Measurements from ENCODE around the gene ZNF598. TPM values are rescaled to one million over a fixed set of nuclear protein-coding genes. Genes with fewer than 3 reads are reported as not detected.
A peak's percentile ranks its signal among the peaks of the same experiment; 100 is the strongest.

The ZNF598 gene
- total and polyA plus RNA-seq, 2 of the 13 experiments (the other 11 are each of a cell fraction or from before 2014, with no cell fraction given) = 13.5 to 14.2 TPM

GRCh38 chr16:1971796-1972489 is 37.7 kb downstream of the ZNF598 start, which contains the start of gene TBL3 (continued):
- peak; percentile 82; the same call in 1 of the 2 replicates for TF ChIP-seq STAT5B (CRISPR knock-in tag; IDR thresholded peaks at IDR 0.05)
- peak; percentile 91 for TF ChIP-seq CBX1 (IDR thresholded peaks at IDR 0.05; ENCODE audit: low read depth)
- peak; percentile 62 for TF ChIP-seq ZBTB7B (CRISPR knock-in tag; IDR thresholded peaks at IDR 0.05)
- no peak for TF ChIP-seq HOXA7 (CRISPR knock-in tag; IDR thresholded peaks at IDR 0.05)
- TF ChIP-seq, protein P1, sequence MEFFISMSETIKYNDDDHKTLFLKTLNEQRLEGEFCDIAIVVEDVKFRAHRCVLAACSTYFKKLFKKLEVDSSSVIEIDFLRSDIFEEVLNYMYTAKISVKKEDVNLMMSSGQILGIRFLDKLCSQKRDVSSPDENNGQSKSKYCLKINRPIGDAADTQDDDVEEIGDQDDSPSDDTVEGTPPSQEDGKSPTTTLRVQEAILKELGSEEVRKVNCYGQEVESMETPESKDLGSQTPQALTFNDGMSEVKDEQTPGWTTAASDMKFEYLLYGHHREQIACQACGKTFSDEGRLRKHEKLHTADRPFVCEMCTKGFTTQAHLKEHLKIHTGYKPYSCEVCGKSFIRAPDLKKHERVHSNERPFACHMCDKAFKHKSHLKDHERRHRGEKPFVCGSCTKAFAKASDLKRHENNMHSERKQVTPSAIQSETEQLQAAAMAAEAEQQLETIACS (CRISPR knock-in tag; IDR thresholded peaks at IDR 0.05) = peak; percentile 88
- TF ChIP-seq, protein P2, sequence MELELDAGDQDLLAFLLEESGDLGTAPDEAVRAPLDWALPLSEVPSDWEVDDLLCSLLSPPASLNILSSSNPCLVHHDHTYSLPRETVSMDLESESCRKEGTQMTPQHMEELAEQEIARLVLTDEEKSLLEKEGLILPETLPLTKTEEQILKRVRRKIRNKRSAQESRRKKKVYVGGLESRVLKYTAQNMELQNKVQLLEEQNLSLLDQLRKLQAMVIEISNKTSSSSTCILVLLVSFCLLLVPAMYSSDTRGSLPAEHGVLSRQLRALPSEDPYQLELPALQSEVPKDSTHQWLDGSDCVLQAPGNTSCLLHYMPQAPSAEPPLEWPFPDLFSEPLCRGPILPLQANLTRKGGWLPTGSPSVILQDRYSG (CRISPR knock-in tag; IDR thresholded peaks at IDR 0.05) = no peak
- peak; percentile 98 for TF ChIP-seq FOXK1 (CRISPR knock-in tag; IDR thresholded peaks at IDR 0.05; ENCODE audit: borderline replicate concordance, low read depth)
- peak; percentile 91; the same call in 1 of the 2 replicates for TF ChIP-seq SMAD1 (CRISPR knock-in tag; IDR thresholded peaks at IDR 0.05; ENCODE audit: borderline replicate concordance, low read depth)
- peak; percentile 59; the same call in 1 of the 2 replicates for TF ChIP-seq BCL6 (CRISPR knock-in tag; IDR thresholded peaks at IDR 0.05)
- no peak for TF ChIP-seq SNRNP70 (IDR thresholded peaks at IDR 0.05; ENCODE audit: low read depth, low read length)
- peak; percentile 55; the same call in 1 of the 2 replicates for TF ChIP-seq ETV6 (CRISPR knock-in tag; conservative IDR thresholded peaks at IDR 0.05)
- peak; percentile 91 for TF ChIP-seq TAF1 (CRISPR knock-in tag; IDR thresholded peaks at IDR 0.05)
- TF ChIP-seq SAP130 (CRISPR knock-in tag; IDR thresholded peaks at IDR 0.05; ENCODE audit: low read depth) = peak; percentile 99
- TF ChIP-seq TBX2 (CRISPR knock-in tag; IDR thresholded peaks at IDR 0.05; ENCODE audit: borderline replicate concordance) = peak; percentile 86
- peak; percentile 94 for TF ChIP-seq THAP7 (CRISPR knock-in tag; IDR thresholded peaks at IDR 0.05)
- no peak for TF ChIP-seq RFX1 (IDR thresholded peaks at IDR 0.05)
- TF ChIP-seq KDM5A (IDR thresholded peaks at IDR 0.05; ENCODE audit: borderline replicate concordance, low read length) = peak; percentile 99
- TF ChIP-seq ZNF251 (CRISPR knock-in tag; IDR thresholded peaks at IDR 0.05) = no peak
- no peak for TF ChIP-seq EEA1 (CRISPR knock-in tag; IDR thresholded peaks at IDR 0.05; ENCODE audit: borderline replicate concordance)
- no peak for TF ChIP-seq AGO1 (IDR thresholded peaks at IDR 0.05; ENCODE audit: low read depth, low read length, poor library complexity, severe bottlenecking)
- TF ChIP-seq TBL1XR1 (IDR thresholded peaks at IDR 0.05; ENCODE audit: borderline replicate concordance, low read length, partially characterized antibody) = no peak
- no peak for TF ChIP-seq FOXK2 (IDR thresholded peaks at IDR 0.05)
- TF ChIP-seq ZNF766 (CRISPR knock-in tag; IDR thresholded peaks at IDR 0.05; ENCODE audit: borderline replicate concordance) = peak; percentile 6; the same call in 1 of the 2 replicates
- TF ChIP-seq, protein P3, sequence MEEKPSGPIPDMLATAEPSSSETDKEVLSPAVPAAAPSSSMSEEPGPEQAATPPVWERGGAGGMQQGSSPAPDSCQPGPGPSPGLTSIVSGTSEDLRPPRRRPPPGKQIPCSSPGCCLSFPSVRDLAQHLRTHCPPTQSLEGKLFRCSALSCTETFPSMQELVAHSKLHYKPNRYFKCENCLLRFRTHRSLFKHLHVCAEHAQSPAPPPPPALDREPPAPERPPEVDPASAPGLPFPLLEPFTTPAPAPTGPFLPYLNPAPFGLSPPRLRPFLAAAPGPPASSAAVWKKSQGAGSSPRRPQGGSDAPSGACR (CRISPR knock-in tag; IDR thresholded peaks at IDR 0.05) = peak; percentile 98
- TF ChIP-seq CSRNP1 (CRISPR knock-in tag; IDR thresholded peaks at IDR 0.05) = no peak; the same call in 1 of the 2 replicates
- no peak for TF ChIP-seq PTBP1 (IDR thresholded peaks at IDR 0.05; ENCODE audit: low read depth, low read length, poor library complexity, severe bottlenecking)

Measured in HepG2 (cell line).